Memory B cell (primary cell): Measurements from ENCODE around the gene PHF12.
"Not testable (repeated sequence)": the region's sequence is repeated elsewhere in the genome, so short reads cannot be mapped to it uniquely, and the experiment has no call there.

ENCODE experiments used
- ATAC-seq: fragments of 150-1000 bp; cut with Tn5 transposase; 2 replicates; pipeline ENCODE4 v1.10.0; 2021; ENCODE audit warnings: low read depth, mild to moderate bottlenecking, moderate library complexity
- DNase-seq, 2 donors: peaks; one replicate each; pipeline ENCODE4 v3.0.0; 2022; ENCODE audit warnings: low spot score in 2 of 2
- H3K27ac Mint-ChIP-seq: one replicate; pipeline ENCODE4 v1.8.0; 2022; ENCODE audit warnings: mild to moderate bottlenecking, moderate library complexity, mixed read lengths
- H3K27me3 Mint-ChIP-seq: one replicate; pipeline ENCODE4 v1.8.0; 2022; ENCODE audit warnings: mixed read lengths
- H3K36me3 Mint-ChIP-seq: one replicate; pipeline ENCODE4 v1.8.0; 2022; ENCODE audit warnings: mild to moderate bottlenecking, mixed read lengths
- H3K4me1 Mint-ChIP-seq: one replicate; pipeline ENCODE4 v1.8.0; 2022; ENCODE audit warnings: mixed read lengths
- H3K4me3 Mint-ChIP-seq: one replicate; pipeline ENCODE4 v1.8.0; 2022; ENCODE audit warnings: mild to moderate bottlenecking, moderate library complexity, mixed read lengths
- H3K9me3 Mint-ChIP-seq: one replicate; pipeline ENCODE4 v1.8.0; 2022; ENCODE audit warnings: mixed read lengths

Gene PHF12

DNA sequence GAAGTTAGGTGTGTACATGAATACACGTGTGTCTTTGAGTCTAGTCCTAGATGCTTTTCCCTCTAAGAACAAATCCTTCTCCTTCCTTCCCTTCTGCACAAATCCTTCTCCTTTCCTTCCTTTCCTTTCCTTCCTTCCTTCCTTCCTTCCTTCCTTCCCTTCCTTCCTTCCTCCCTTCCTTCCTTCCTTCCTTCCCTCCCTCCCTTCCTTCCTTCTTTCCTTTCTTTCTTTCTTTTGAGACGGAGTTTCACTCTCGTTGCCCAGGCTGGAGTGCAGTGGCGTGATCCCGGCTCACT, 47.8 kb downstream of the PHF12 start:
- not testable (repeated sequence) for DNase-seq, H3K27me3 Mint-ChIP-seq, H3K9me3 Mint-ChIP-seq, ATAC-seq
- peak overlapping the region; percentile 85 for H3K27ac Mint-ChIP-seq
- peak overlapping the region; percentile 73 for H3K4me3 Mint-ChIP-seq
- peaks cover 28% of the 10 kb centered on the region for H3K4me1 Mint-ChIP-seq
- peaks cover 13% of the 10 kb centered on the region for H3K36me3 Mint-ChIP-seq

DNA sequence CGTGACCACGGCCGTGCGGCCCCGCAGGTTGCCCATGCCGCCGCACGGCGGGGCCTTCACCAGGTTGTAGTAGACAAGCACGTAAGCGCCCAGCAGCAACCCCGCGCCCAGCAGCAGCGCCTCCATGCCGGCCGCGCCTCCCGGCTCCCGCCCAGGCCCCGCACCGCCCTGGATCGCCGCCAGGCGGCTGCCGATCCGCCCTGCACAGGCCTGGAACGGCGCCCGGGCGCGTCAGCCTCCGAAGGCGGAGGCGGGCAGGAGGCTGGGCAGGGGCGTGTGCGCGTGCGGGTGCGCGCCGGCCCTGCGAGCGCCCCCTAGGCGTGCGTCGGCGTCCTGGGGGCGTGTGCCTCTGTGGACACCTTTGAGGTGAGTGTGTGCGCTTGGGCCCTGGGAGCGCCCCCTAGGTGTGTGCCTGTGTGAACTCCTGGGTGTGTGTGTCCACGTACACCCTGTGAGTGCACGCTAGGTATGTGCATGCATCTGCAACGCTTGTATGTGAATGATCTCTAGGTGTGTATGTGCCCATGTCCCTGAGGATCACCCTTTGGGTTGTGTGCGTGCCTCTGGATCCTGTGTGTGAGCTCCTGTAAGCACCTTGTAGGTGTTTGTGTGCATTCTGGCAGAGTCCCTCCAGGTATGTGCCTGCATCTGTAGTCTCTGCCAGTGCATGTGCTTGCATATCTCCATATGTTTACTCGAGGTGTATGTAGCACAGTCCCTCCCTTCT, 48.3 kb downstream of the PHF12 start, which contains the start of gene DHRS13:
Gene DHRS13, minus strand, starts transcription at position 261 of the 727 bp plus-strand sequence. Its CDS starts 135 bp downstream, at position 126.
- H3K4me1 Mint-ChIP-seq, result peaks cover 29% of the 10 kb centered on the region
- no peaks in the 10 kb centered on the region for H3K9me3 Mint-ChIP-seq
- H3K4me3 Mint-ChIP-seq, result peak within 1 kb of the TSS; percentile 73
- ATAC-seq (peak; percentile 84), DNase-seq (peak; percentile 97 to 98)
- peaks cover 13% of the 10 kb centered on the region for H3K36me3 Mint-ChIP-seq
- H3K27ac Mint-ChIP-seq, result peak within 1 kb of the TSS; percentile 85
- no peaks in the 10 kb centered on the region for H3K27me3 Mint-ChIP-seq

DNA sequence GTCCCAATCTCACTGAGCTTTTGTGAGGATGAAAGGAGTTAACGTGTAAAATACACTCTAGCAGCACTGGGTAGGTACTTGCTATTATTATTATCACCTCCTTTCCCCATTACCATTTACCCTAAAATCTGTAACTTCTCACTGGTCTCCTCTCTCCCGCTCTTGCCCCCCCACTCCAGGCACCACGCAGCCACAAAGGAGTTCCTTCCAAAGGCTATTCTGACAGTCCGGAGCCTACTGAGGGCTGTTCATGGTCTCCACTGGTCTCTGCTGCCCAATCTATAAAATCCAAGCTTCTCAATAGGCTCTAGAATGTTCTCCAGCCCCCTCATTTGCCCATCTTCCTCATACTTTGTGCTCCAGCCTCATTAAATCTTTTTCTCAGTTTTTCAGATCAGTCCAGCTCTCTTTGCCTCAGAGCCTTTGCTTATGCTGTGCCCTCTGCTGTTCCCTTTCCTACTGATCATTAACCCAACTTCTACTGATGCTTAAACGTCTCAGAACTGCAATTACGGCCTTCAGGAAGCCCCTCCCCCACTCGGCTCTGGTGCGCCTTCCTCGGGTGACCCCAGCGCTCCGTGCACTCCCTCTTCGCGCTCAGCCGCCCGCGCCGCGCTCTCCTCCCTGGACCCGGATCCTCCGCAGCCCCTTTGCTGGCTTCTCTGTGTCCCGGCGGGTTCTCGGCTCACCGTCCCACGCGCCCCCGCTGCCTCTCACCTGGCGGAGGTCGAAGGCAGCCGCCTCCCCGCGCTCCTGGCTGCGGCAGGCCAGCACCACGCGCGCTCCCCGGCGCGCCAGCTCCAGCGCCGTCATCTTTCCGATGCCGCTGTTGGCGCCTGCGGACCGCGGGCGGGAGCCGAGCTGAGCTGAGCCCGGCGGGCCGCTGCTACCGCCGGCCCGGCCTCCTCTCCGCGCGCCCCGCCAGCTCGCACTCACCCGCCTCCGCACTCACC, 49.2 kb downstream of the PHF12 start:
- H3K27ac Mint-ChIP-seq, result peak overlapping the region; percentile 85
- DNase-seq, result no peak
- no peaks in the 10 kb centered on the region for H3K27me3 Mint-ChIP-seq
- peaks cover 11% of the 10 kb centered on the region for H3K36me3 Mint-ChIP-seq
- peak overlapping the region; percentile 73 for H3K4me3 Mint-ChIP-seq
- no peaks in the 10 kb centered on the region for H3K9me3 Mint-ChIP-seq
- peaks cover 32% of the 10 kb centered on the region for H3K4me1 Mint-ChIP-seq
- peak; percentile 32 for ATAC-seq

DNA sequence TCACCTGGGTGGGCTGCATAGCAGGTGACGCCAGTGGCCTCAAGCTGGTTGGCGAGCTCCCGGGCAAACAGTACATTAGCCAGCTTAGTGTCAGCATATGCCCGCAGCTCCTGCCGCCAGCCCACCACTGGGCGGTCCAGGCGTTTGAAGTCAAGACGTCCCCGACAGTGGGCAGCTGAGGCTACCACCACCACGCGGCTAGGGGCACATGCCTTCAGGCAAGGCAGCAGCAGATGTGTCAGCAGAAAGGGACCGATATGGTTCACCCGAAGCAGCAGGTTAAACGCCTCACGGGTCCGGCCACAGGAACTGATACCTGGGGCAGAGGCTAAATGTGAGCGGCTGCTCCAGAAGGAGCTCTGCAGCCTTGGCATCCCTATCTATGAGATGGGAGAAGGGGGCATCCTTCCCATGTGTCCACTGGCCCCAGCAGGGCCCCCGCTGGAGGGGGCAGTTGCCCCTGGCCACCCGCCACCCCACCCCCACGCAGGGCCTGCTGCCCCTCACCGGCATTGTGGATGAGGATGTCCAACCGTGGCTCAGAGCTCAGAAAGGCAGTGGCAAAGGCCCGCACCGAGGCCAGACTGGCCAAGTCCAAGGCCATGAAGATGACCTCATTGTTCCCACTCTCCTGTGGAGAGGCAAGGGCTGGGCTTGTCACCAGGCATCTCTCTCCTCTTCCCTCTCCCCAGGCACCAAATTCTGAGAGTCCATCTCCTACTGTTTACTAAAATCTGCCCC, 50.2 kb downstream of the PHF12 start:
- DNase-seq (no peak), ATAC-seq (no peak)
- H3K36me3 Mint-ChIP-seq, result peaks cover 5% of the 10 kb centered on the region
- peaks cover 34% of the 10 kb centered on the region for H3K4me1 Mint-ChIP-seq
- H3K4me3 Mint-ChIP-seq, result peak overlapping the region; percentile 73
- no peaks in the 10 kb centered on the region for H3K27me3 Mint-ChIP-seq
- peak overlapping the region; percentile 85 for H3K27ac Mint-ChIP-seq
- no peaks in the 10 kb centered on the region for H3K9me3 Mint-ChIP-seq

DNA sequence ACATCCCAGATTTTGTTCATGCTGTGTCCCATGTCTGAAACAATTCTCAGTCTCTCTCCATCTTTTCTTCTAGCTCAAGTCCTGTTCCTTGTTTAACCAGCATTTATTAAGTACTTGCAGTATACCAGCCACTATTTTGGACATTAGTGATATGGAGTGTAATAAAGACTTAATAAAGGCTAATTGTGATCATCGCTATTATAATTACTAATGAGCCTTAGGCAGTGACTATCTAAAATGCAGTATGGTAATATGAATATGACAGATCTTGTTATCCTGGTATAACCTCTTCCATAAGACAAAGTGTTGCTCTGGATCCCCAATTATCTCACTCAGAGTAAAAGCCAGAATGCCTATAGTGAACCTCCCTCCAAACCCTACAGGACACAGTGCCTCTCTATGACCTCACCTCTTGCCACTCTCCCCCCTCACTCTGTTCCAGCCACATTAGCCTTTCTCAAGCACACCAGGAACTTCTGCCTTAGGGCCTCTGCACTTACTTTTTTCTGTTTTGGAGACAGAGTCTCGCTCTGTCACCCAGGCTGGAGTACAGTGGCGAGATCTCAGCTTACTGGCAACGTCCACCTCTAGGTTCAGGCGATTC, 52.0 kb downstream of the PHF12 start:
- ATAC-seq (no peak), DNase-seq (no peak)
- Mint-ChIP-seq H3K27ac (peak overlapping the region; percentile 65), H3K9me3 (no peaks in the 10 kb centered on the region), H3K36me3 (peaks cover 5% of the 10 kb centered on the region), H3K4me3 (no peak overlapping the region), H3K4me1 (peaks cover 43% of the 10 kb centered on the region), H3K27me3 (no peaks in the 10 kb centered on the region)

DNA sequence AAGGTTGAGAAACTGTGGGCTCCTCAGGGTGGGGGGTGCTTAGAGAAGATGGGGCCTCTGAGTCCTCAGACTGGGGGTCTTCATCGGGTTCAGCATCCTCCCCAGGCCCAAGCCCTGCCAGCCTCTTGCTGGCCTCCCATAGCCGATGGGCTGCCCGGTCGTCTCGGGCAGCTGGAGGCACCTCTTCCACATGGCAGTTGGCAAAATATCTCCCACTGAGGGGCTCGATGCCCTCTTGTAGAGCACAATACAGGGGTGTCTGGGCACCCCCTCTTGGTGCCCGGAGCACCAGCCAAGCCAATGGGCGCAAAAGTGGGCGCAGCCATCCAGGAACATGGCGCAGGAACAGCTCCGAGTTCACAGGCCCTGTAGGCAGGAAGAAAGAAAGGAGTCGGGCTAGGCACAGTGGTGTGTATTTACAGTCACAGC, 52.8 kb downstream of the PHF12 start:
- DNase-seq (no peak), ATAC-seq (no peak)
- peak overlapping the region; percentile 98 for H3K4me3 Mint-ChIP-seq
- peak overlapping the region; percentile 99 for H3K27ac Mint-ChIP-seq
- peaks cover 46% of the 10 kb centered on the region for H3K4me1 Mint-ChIP-seq
- no peaks in the 10 kb centered on the region for H3K27me3 Mint-ChIP-seq
- H3K9me3 Mint-ChIP-seq, result no peaks in the 10 kb centered on the region
- peaks cover 5% of the 10 kb centered on the region for H3K36me3 Mint-ChIP-seq

GRCh38 chr17:28897769-28898526, 53.4 kb downstream of the PHF12 start:
- Mint-ChIP-seq H3K4me3 (peak overlapping the region; percentile 98), H3K27me3 (no peaks in the 10 kb centered on the region), H3K36me3 (peaks cover 5% of the 10 kb centered on the region), H3K9me3 (no peaks in the 10 kb centered on the region), H3K27ac (peak overlapping the region; percentile 99), H3K4me1 (peaks cover 47% of the 10 kb centered on the region)
- ATAC-seq (no peak), DNase-seq (no peak)

- Mint-ChIP-seq H3K27me3 (no peaks in the 10 kb centered on the region), H3K27ac (peak within 1 kb of the TSS; percentile 99), H3K4me3 (peak within 1 kb of the TSS; percentile 98), H3K36me3 (peaks cover 5% of the 10 kb centered on the region), H3K9me3 (no peaks in the 10 kb centered on the region), H3K4me1 (peaks cover 48% of the 10 kb centered on the region)
- DNase-seq (peak; percentile 47 to 60), ATAC-seq (peak; percentile 80)
Measured at GRCh38 chr17:28896884-28897768, 54.2 kb downstream of the PHF12 start, which contains the start of gene FLOT2. Gene FLOT2 (minus strand): TSS chr17:28897733. CDS start chr17:28897574, 159 bp downstream.

DNA sequence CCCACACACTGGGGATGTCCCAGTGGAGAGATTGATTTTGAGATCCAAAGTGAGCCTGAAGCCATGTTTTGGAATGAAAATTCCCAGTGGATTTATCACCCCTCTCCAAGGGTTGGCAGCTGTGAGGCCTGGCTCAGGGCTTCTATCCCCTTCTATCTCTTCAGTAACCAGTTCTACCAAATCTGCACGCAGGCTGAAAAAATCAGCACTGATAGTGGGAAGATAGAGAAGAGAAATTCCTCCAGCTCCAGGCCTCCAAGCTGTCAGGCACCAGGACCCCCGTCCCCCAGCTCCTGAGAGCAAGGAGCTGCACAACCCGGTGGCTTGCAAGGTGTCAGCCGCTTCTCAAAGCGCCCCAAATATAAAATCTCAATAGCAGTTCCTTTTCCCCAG, 54.8 kb downstream of the PHF12 start:
- no peaks in the 10 kb centered on the region for H3K27me3 Mint-ChIP-seq
- no peaks in the 10 kb centered on the region for H3K9me3 Mint-ChIP-seq
- H3K36me3 Mint-ChIP-seq, result peaks cover 9% of the 10 kb centered on the region
- peak overlapping the region; percentile 98 for H3K4me3 Mint-ChIP-seq
- peak overlapping the region; percentile 99 for H3K27ac Mint-ChIP-seq
- DNase-seq, result no peak
- ATAC-seq, result no peak
- peaks cover 46% of the 10 kb centered on the region for H3K4me1 Mint-ChIP-seq

GRCh38 chr17:28895794-28896447, 55.4 kb downstream of the PHF12 start:
- Mint-ChIP-seq H3K27ac (peak overlapping the region; percentile 99), H3K9me3 (no peaks in the 10 kb centered on the region), H3K36me3 (peaks cover 12% of the 10 kb centered on the region), H3K4me1 (peaks cover 51% of the 10 kb centered on the region), H3K4me3 (peak overlapping the region; percentile 98), H3K27me3 (no peaks in the 10 kb centered on the region)
- no peak for ATAC-seq
- DNase-seq, result no peak

DNA sequence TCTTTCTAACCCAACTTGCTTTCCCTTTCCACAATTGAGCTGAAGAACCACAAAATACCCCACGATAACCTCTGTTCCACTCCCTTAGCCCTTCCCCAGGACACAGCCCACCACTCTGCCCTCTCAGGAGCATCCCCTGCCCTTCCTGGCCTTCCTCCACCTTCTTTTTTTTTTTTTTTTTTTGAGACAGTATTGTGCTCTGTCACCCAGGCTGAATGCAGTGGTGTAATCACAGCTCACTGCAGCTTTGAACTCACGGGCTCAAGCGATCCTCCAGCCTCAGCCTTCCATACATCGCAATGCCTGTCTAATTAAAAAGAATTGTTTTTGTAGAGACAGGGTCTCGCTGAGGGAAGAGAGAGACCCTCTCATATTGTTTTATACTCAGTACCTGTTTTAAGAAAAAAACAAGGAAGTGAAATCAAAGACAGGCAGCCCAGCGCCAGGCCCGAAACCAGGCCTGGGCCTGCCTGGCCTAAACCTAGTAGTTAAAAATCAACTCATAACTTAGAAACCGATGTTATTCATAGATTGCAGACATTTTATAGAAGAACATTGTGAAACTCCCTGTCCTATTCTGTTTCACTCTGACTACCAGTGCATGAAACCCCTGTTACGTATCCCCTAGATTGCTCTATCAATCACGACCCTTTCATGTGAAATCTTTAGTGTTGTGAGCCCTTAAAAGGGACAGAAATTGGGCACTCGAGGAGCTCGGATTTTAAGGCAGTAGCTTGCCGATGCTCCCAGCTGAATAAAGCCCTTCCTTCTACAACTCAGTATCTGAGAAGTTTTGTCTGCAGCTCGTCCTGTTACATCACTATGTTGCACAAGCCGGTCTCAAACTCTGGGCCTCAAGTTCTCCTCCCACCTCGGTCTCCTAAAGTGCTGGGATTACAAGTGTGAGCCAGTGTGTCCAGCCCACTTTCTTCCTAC, 57.8 kb downstream of the PHF12 start:
- H3K27me3 Mint-ChIP-seq, H3K36me3 Mint-ChIP-seq, H3K9me3 Mint-ChIP-seq: not testable (repeated sequence)
- peak; percentile 17 for ATAC-seq
- DNase-seq, result peak in 1 of 2 donors; percentile 26
- Mint-ChIP-seq H3K27ac (peak overlapping the region; percentile 98), H3K4me3 (peak overlapping the region; percentile 83), H3K4me1 (peaks cover 46% of the 10 kb centered on the region)
